WTC11 (cell line): ENCODE measurements around the gene HOXB6. TPM values are rescaled to one million over a fixed set of nuclear protein-coding genes. Genes with fewer than 3 reads are reported as not detected.

Source experiments
- ATAC-seq: fragments of 200-7000 bp; cut with Tn5 transposase; 2 replicates; pipeline ENCODE4 v1.10.0; 2021; ENCODE audit warnings: mild to moderate bottlenecking, moderate library complexity
- CTCF ChIA-PET: fragments of 300-600 bp; sonication (Branson Sonifier 250); formaldehyde crosslinking; loops from one replicate; lab custom pipeline; 2021; ENCODE audit warnings: antibody characterized with exemption; lab: Charles Lee
- POLR2A ChIA-PET: fragments of 350-600 bp; sonication (Branson Sonifier 250); formaldehyde crosslinking; loops from one replicate; lab custom pipeline; 2021; ENCODE audit warnings: antibody characterized with exemption; lab: Charles Lee
- DNase-seq: peaks from one replicate; pipeline ENCODE4 v3.0.0; 2021; ENCODE audit warnings: low spot score
- H3K27ac Mint-ChIP-seq: 2 replicates; pipeline ENCODE4 v1.8.0; 2021; ENCODE audit warnings: mixed read lengths
- H3K27me3 Mint-ChIP-seq: 2 replicates; pipeline ENCODE4 v1.8.0; 2021; ENCODE audit warnings: low read depth, mild to moderate bottlenecking, moderate library complexity, mixed read lengths
- H3K36me3 Mint-ChIP-seq: 2 replicates; pipeline ENCODE4 v1.8.0; 2021; ENCODE audit warnings: mixed read lengths
- H3K4me1 Mint-ChIP-seq: 2 replicates; pipeline ENCODE4 v1.8.0; 2022; ENCODE audit warnings: mixed read lengths
- H3K4me3 Mint-ChIP-seq: 2 replicates; pipeline ENCODE4 v1.8.0; 2021; ENCODE audit warnings: mild to moderate bottlenecking, moderate library complexity, mixed read lengths
- H3K9me3 Mint-ChIP-seq: 2 replicates; pipeline ENCODE4 v1.8.0; 2021; ENCODE audit warnings: mixed read lengths
- ATF1 ChIP-seq: sonication (generic); formaldehyde crosslinking; IDR thresholded peaks from 2 replicates; pipeline ENCODE4 v1.8.1; 2023; ENCODE audit warnings: mild to moderate bottlenecking, moderate library complexity, missing genetic modification reagents
- CBFB ChIP-seq: sonication (generic); formaldehyde crosslinking; IDR thresholded peaks from 2 replicates; pipeline ENCODE4 v1.8.1; 2022; ENCODE audit warnings: mild to moderate bottlenecking, low read depth, missing genetic modification reagents
- ELF4 ChIP-seq: sonication (generic); formaldehyde crosslinking; IDR thresholded peaks from 2 replicates; pipeline ENCODE4 v1.8.1; 2022; ENCODE audit warnings: low read depth, mild to moderate bottlenecking, moderate library complexity, missing genetic modification reagents
- FOXJ3 ChIP-seq: sonication (generic); formaldehyde crosslinking; IDR thresholded peaks from 2 replicates; pipeline ENCODE4 v1.9.0; 2021; ENCODE audit warnings: missing genetic modification reagents, mild to moderate bottlenecking, borderline replicate concordance
- GRHL2 ChIP-seq: fragments of 250-450 bp; sonication (Bioruptor Pico); IDR thresholded peaks from 2 replicates; pipeline ENCODE4 v1.8.0; 2022; ENCODE audit warnings: mild to moderate bottlenecking, moderate library complexity; ENCODE audit not compliant: insufficient replicate concordance, severe bottlenecking
- GTF2I ChIP-seq: fragments of 250-450 bp; sonication (Bioruptor Pico); conservative IDR thresholded peaks from 2 replicates; pipeline ENCODE4 v1.4.0; 2021; ENCODE audit warnings: mild to moderate bottlenecking
- IRF1 ChIP-seq: sonication (generic); formaldehyde crosslinking; IDR thresholded peaks from 2 replicates; pipeline ENCODE4 v1.8.0; 2023; ENCODE audit warnings: missing genetic modification reagents
- NFATC4 ChIP-seq: fragments of 250-450 bp; sonication (Bioruptor Pico); IDR thresholded peaks from 2 replicates; pipeline ENCODE4 v1.9.0; 2021; ENCODE audit warnings: mild to moderate bottlenecking
- TEAD4 ChIP-seq: sonication (generic); formaldehyde crosslinking; IDR thresholded peaks from 2 replicates; pipeline ENCODE4 v1.8.0; 2022; ENCODE audit warnings: mild to moderate bottlenecking, missing genetic modification reagents
- TP53 ChIP-seq: sonication (generic); formaldehyde crosslinking; IDR thresholded peaks from 2 replicates; pipeline ENCODE4 v1.8.1; 2023; ENCODE audit warnings: mild to moderate bottlenecking, missing genetic modification reagents
- ZNF425 ChIP-seq: fragments of 250-450 bp; sonication (Bioruptor Pico); conservative IDR thresholded peaks from 2 replicates; pipeline ENCODE4 v1.9.0; 2021; ENCODE audit warnings: mild to moderate bottlenecking
- ZNF671 ChIP-seq: fragments of 250-450 bp; sonication (Bioruptor Pico); IDR thresholded peaks from 2 replicates; pipeline ENCODE4 v1.8.0; 2021; ENCODE audit warnings: mild to moderate bottlenecking
- total RNA-seq: library from RNA; stranded (reverse); gene quantifications from 3 replicates; pipeline ENCODE4 v1.2.3, GENCODE V29; 2021
- TF ChIP-seq, protein P1 (sequence below): fragments of 250-450 bp; sonication (Bioruptor Pico); IDR thresholded peaks from 2 replicates; pipeline ENCODE4 v1.9.0; 2021; ENCODE audit warnings: mild to moderate bottlenecking, borderline replicate concordance
- TF ChIP-seq, protein P2 (sequence below): fragments of 250-450 bp; sonication (Bioruptor Pico); IDR thresholded peaks from 2 replicates; pipeline ENCODE4 v1.9.0; 2021; ENCODE audit warnings: mild to moderate bottlenecking
- TF ChIP-seq, protein P3 (sequence below): sonication (generic); formaldehyde crosslinking; IDR thresholded peaks from 2 replicates; pipeline ENCODE4 v1.8.0; 2023; ENCODE audit warnings: mild to moderate bottlenecking, missing genetic modification reagents
- TF ChIP-seq, protein P4 (sequence below): sonication (generic); formaldehyde crosslinking; IDR thresholded peaks from 2 replicates; pipeline ENCODE4 v1.8.0; 2023; ENCODE audit warnings: missing genetic modification reagents, mild to moderate bottlenecking, borderline replicate concordance

The HOXB6 gene
- total RNA-seq, 1 experiment from 2014 or later = not detected

- H3K4me1 Mint-ChIP-seq = peaks cover 51% of the 10 kb centered on the region
- ChIA-PET POLR2A (no interaction called here), CTCF (interaction anchor here (0.7 to 2.5 kb wide), 8 partner anchors 8 to 284 kb away, joined by 3 to 15 read pairs (median 7); partner anchors contain the start of gene HOXB8)
- H3K4me3 Mint-ChIP-seq = no peak overlapping the region
- no peaks in the 10 kb centered on the region for H3K9me3 Mint-ChIP-seq
- TF ChIP-seq ATF1 (CRISPR knock-in tag) = no peak
- TF ChIP-seq, protein P1, sequence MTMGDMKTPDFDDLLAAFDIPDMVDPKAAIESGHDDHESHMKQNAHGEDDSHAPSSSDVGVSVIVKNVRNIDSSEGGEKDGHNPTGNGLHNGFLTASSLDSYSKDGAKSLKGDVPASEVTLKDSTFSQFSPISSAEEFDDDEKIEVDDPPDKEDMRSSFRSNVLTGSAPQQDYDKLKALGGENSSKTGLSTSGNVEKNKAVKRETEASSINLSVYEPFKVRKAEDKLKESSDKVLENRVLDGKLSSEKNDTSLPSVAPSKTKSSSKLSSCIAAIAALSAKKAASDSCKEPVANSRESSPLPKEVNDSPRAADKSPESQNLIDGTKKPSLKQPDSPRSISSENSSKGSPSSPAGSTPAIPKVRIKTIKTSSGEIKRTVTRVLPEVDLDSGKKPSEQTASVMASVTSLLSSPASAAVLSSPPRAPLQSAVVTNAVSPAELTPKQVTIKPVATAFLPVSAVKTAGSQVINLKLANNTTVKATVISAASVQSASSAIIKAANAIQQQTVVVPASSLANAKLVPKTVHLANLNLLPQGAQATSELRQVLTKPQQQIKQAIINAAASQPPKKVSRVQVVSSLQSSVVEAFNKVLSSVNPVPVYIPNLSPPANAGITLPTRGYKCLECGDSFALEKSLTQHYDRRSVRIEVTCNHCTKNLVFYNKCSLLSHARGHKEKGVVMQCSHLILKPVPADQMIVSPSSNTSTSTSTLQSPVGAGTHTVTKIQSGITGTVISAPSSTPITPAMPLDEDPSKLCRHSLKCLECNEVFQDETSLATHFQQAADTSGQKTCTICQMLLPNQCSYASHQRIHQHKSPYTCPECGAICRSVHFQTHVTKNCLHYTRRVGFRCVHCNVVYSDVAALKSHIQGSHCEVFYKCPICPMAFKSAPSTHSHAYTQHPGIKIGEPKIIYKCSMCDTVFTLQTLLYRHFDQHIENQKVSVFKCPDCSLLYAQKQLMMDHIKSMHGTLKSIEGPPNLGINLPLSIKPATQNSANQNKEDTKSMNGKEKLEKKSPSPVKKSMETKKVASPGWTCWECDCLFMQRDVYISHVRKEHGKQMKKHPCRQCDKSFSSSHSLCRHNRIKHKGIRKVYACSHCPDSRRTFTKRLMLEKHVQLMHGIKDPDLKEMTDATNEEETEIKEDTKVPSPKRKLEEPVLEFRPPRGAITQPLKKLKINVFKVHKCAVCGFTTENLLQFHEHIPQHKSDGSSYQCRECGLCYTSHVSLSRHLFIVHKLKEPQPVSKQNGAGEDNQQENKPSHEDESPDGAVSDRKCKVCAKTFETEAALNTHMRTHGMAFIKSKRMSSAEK (CRISPR knock-in tag) = no peak
- TF ChIP-seq, protein P2, sequence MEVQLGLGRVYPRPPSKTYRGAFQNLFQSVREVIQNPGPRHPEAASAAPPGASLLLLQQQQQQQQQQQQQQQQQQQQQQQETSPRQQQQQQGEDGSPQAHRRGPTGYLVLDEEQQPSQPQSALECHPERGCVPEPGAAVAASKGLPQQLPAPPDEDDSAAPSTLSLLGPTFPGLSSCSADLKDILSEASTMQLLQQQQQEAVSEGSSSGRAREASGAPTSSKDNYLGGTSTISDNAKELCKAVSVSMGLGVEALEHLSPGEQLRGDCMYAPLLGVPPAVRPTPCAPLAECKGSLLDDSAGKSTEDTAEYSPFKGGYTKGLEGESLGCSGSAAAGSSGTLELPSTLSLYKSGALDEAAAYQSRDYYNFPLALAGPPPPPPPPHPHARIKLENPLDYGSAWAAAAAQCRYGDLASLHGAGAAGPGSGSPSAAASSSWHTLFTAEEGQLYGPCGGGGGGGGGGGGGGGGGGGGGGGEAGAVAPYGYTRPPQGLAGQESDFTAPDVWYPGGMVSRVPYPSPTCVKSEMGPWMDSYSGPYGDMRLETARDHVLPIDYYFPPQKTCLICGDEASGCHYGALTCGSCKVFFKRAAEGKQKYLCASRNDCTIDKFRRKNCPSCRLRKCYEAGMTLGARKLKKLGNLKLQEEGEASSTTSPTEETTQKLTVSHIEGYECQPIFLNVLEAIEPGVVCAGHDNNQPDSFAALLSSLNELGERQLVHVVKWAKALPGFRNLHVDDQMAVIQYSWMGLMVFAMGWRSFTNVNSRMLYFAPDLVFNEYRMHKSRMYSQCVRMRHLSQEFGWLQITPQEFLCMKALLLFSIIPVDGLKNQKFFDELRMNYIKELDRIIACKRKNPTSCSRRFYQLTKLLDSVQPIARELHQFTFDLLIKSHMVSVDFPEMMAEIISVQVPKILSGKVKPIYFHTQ (CRISPR knock-in tag) = no peak
- no peak for TF ChIP-seq ZNF671 (CRISPR knock-in tag)
- TF ChIP-seq GTF2I (CRISPR knock-in tag) = no peak
- no peak for TF ChIP-seq FOXJ3 (CRISPR knock-in tag)
- TF ChIP-seq NFATC4 (CRISPR knock-in tag) = no peak
- TF ChIP-seq, protein P3, sequence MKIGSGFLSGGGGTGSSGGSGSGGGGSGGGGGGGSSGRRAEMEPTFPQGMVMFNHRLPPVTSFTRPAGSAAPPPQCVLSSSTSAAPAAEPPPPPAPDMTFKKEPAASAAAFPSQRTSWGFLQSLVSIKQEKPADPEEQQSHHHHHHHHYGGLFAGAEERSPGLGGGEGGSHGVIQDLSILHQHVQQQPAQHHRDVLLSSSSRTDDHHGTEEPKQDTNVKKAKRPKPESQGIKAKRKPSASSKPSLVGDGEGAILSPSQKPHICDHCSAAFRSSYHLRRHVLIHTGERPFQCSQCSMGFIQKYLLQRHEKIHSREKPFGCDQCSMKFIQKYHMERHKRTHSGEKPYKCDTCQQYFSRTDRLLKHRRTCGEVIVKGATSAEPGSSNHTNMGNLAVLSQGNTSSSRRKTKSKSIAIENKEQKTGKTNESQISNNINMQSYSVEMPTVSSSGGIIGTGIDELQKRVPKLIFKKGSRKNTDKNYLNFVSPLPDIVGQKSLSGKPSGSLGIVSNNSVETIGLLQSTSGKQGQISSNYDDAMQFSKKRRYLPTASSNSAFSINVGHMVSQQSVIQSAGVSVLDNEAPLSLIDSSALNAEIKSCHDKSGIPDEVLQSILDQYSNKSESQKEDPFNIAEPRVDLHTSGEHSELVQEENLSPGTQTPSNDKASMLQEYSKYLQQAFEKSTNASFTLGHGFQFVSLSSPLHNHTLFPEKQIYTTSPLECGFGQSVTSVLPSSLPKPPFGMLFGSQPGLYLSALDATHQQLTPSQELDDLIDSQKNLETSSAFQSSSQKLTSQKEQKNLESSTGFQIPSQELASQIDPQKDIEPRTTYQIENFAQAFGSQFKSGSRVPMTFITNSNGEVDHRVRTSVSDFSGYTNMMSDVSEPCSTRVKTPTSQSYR (CRISPR knock-in tag) = no peak
- no peak for TF ChIP-seq ZNF425 (CRISPR knock-in tag)
- TF ChIP-seq GRHL2 (CRISPR knock-in tag) = no peak
- TF ChIP-seq TEAD4 = no peak
- no peak for TF ChIP-seq CBFB (CRISPR knock-in tag)
- TF ChIP-seq, protein P4, sequence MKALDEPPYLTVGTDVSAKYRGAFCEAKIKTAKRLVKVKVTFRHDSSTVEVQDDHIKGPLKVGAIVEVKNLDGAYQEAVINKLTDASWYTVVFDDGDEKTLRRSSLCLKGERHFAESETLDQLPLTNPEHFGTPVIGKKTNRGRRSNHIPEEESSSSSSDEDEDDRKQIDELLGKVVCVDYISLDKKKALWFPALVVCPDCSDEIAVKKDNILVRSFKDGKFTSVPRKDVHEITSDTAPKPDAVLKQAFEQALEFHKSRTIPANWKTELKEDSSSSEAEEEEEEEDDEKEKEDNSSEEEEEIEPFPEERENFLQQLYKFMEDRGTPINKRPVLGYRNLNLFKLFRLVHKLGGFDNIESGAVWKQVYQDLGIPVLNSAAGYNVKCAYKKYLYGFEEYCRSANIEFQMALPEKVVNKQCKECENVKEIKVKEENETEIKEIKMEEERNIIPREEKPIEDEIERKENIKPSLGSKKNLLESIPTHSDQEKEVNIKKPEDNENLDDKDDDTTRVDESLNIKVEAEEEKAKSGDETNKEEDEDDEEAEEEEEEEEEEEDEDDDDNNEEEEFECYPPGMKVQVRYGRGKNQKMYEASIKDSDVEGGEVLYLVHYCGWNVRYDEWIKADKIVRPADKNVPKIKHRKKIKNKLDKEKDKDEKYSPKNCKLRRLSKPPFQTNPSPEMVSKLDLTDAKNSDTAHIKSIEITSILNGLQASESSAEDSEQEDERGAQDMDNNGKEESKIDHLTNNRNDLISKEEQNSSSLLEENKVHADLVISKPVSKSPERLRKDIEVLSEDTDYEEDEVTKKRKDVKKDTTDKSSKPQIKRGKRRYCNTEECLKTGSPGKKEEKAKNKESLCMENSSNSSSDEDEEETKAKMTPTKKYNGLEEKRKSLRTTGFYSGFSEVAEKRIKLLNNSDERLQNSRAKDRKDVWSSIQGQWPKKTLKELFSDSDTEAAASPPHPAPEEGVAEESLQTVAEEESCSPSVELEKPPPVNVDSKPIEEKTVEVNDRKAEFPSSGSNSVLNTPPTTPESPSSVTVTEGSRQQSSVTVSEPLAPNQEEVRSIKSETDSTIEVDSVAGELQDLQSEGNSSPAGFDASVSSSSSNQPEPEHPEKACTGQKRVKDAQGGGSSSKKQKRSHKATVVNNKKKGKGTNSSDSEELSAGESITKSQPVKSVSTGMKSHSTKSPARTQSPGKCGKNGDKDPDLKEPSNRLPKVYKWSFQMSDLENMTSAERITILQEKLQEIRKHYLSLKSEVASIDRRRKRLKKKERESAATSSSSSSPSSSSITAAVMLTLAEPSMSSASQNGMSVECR (CRISPR knock-in tag) = no peak
- no peak for TF ChIP-seq ELF4 (CRISPR knock-in tag)
- no peak for TF ChIP-seq TP53 (CRISPR knock-in tag)
- no peak for TF ChIP-seq IRF1 (CRISPR knock-in tag)
- H3K27me3 Mint-ChIP-seq = peaks cover 100% of the 10 kb centered on the region; the same call in 1 of the 2 replicates
- H3K36me3 Mint-ChIP-seq = peaks cover 2% of the 10 kb centered on the region; the same call in 1 of the 2 replicates
- ATAC-seq (no peak), DNase-seq (no peak)
- H3K27ac Mint-ChIP-seq = no peak overlapping the region
Measured at GRCh38 chr17:48592057-48592514, 12.7 kb downstream of the HOXB6 start.
